Activated T-cell treated with anti-CD3 and anti-CD28 coated beads for 4 hours (primary cell): ENCODE measurements around the gene DEAF1.

Experiments
- DNase-seq: peaks from one replicate; pipeline ENCODE4 v3.0.0-alpha.2; 2020

DEAF1 gene

GRCh38 chr11:608791-609251, 86.2 kb downstream of the DEAF1 start:
- DNase-seq, result no peak

GRCh38 chr11:607971-608659, 86.9 kb downstream of the DEAF1 start:
- no peak for DNase-seq

GRCh38 chr11:607020-607780, 87.8 kb downstream of the DEAF1 start:
- DNase-seq, result no peak

GRCh38 chr11:606245-606644, 88.8 kb downstream of the DEAF1 start:
- DNase-seq, result no peak

- no peak for DNase-seq
These were observed 89.5 kb downstream of the DEAF1 start for GRCh38 chr11:605286-606129.

- no peak for DNase-seq
These were observed 91.9 kb downstream of the DEAF1 start for GRCh38 chr11:603154-603553.

- no peak for DNase-seq
These were observed 93.3 kb downstream of the DEAF1 start for GRCh38 chr11:601573-602245.

- no peak for DNase-seq
These were observed 96.9 kb downstream of the DEAF1 start for GRCh38 chr11:598005-598680.

GRCh38 chr11:597166-597725, 97.8 kb downstream of the DEAF1 start:
- no peak for DNase-seq

GRCh38 chr11:596374-596773, 98.6 kb downstream of the DEAF1 start:
- no peak for DNase-seq

- DNase-seq, result no peak
These were observed 99.6 kb downstream of the DEAF1 start for GRCh38 chr11:595400-595799.
